Endothelial cell of umbilical vein (primary cell): Measurements from ENCODE around the gene NR1I3.

Experiments
- CTCF ChIP-seq, 2 donors: IDR thresholded peaks; 1 replicate in 1 of 2; 2 replicates in 1 of 2; pipeline ENCODE4 v1.5.1; 2011; ENCODE audit warnings: low read length in 2 of 2, mild to moderate bottlenecking in 2 of 2, moderate library complexity in 2 of 2, control low read depth in 1 of 2, inconsistent platforms in 1 of 2, low read depth in 1 of 2; ENCODE audit not compliant: insufficient read depth in 1 of 2; ENCODE audit errors: extremely low read depth in 1 of 2
- EZH2 ChIP-seq: IDR thresholded peaks from 2 replicates; pipeline ENCODE4 v1.6.1; 2012; ENCODE audit warnings: borderline replicate concordance, low read depth, mild to moderate bottlenecking, moderate library complexity, low read length, inconsistent platforms; ENCODE audit not compliant: severe bottlenecking
- FOS ChIP-seq: IDR thresholded peaks from 2 replicates; pipeline ENCODE4 v1.6.1; 2011; ENCODE audit warnings: mild to moderate bottlenecking, low read length, moderate library complexity, borderline replicate concordance; ENCODE audit not compliant: insufficient read depth
- GATA2 ChIP-seq: IDR thresholded peaks from 2 replicates; pipeline ENCODE4 v1.7.0; 2011; ENCODE audit warnings: low read depth, mild to moderate bottlenecking, moderate library complexity, mixed read lengths, low read length; ENCODE audit not compliant: insufficient read length, insufficient read depth
- POLR2A ChIP-seq: IDR thresholded peaks from 2 replicates; pipeline ENCODE4 v1.6.1; 2012; ENCODE audit warnings: low read depth, mild to moderate bottlenecking, control low read depth, low read length

GRCh38 chr1:161218301-161219077, 19.5 kb downstream of the NR1I3 start:
- TF ChIP-seq CTCF (IDR thresholded peaks at IDR 0.05; ENCODE audit: extremely low read depth in 1 of 2, insufficient read depth in 1 of 2, low read depth in 1 of 2, low read length in 2 of 2) (no peak), FOS (no peak), POLR2A (no peak), GATA2 (no peak), EZH2 (no peak)
